ENCODE data around the gene ACRBP. TPM values are rescaled to one million over a fixed set of nuclear protein-coding genes. Genes with fewer than 3 reads are reported as not detected.

ACRBP gene
- total RNA-seq = 0.89 and 1.0 TPM in 2 replicates

GRCh38 chr12:6647083-6647604, at the start of gene ACRBP:
TSS of gene ACRBP (minus strand) at chr12:6647432. CDS start at chr12:6647366, 66 bp downstream.

GRCh38 chr12:6688999-6689882, 42.0 kb upstream of the ACRBP start, which contains the start of gene ZNF384:
TSS of gene ZNF384 (minus strand) at chr12:6689375. CDS start at chr12:6679520, 9,855 bp downstream.

GRCh38 chr12:6662906-6663742, 15.9 kb upstream of the ACRBP start, which contains the start of gene ING4:
TSS of gene ING4 (minus strand) at chr12:6663119. CDS start at chr12:6663101, 18 bp downstream.

GRCh38 chr12:6635856-6636531, 11.2 kb downstream of the ACRBP start, which contains the start of gene LPAR5:
TSS of gene LPAR5 (minus strand) at chr12:6635959. CDS start at chr12:6621248, 14,711 bp downstream.

Other genes with a start within 250 kb of the ACRBP start
- gene CD27, start 202.5 kb downstream of the ACRBP start, total RNA-seq = 0.15 TPM in 1 of 2 replicates, not detected in the other
- gene TAPBPL, start 195.4 kb downstream of the ACRBP start, total RNA-seq = 6.9 and 10.4 TPM in 2 replicates
- 3.6 and 4.5 TPM in 2 replicates for gene VAMP1, start 176.8 kb downstream of the ACRBP start, total RNA-seq
- 138 and 139 TPM in 2 replicates for gene MRPL51, start 154.2 kb downstream of the ACRBP start, total RNA-seq
- 141 and 150 TPM in 2 replicates for gene NCAPD2, start 153.3 kb downstream of the ACRBP start, total RNA-seq
- gene GAPDH, start 112.9 kb downstream of the ACRBP start, total RNA-seq = 7,240 and 8,467 TPM in 2 replicates
- 11.0 and 11.8 TPM in 2 replicates for gene IFFO1, start 91.4 kb downstream of the ACRBP start, total RNA-seq
- gene NOP2, start 79.1 kb downstream of the ACRBP start, total RNA-seq = 24.4 and 25.9 TPM in 2 replicates
- 173 and 195 TPM in 2 replicates for gene CHD4, start 40.1 kb downstream of the ACRBP start, total RNA-seq
- gene LPAR5, start 11.5 kb downstream of the ACRBP start, total RNA-seq = 0.17 TPM in 1 of 2 replicates, not detected in the other
- 28.7 TPM in 2 replicates for gene ING4, start 15.7 kb upstream of the ACRBP start, total RNA-seq
- gene ZNF384, start 41.9 kb upstream of the ACRBP start, total RNA-seq = 21.4 and 24.5 TPM in 2 replicates
- 0.17 and 0.74 TPM in 2 replicates for gene PIANP, start 53.4 kb upstream of the ACRBP start, total RNA-seq
- 95.1 and 98.9 TPM in 2 replicates for gene COPS7A, start 76.6 kb upstream of the ACRBP start, total RNA-seq
- 235 and 236 TPM in 2 replicates for gene MLF2, start 105.7 kb upstream of the ACRBP start, total RNA-seq
- gene PTMS, start 118.9 kb upstream of the ACRBP start, total RNA-seq = 146 and 275 TPM in 2 replicates
- 0.17 and 0.74 TPM in 2 replicates for gene LAG3, start 125.1 kb upstream of the ACRBP start, total RNA-seq
- gene CD4, start 142.1 kb upstream of the ACRBP start, total RNA-seq = 3.3 and 5.2 TPM in 2 replicates
- gene GPR162, start 174.4 kb upstream of the ACRBP start, total RNA-seq = 2.0 and 2.7 TPM in 2 replicates
- gene P3H3, start 181.0 kb upstream of the ACRBP start, total RNA-seq = 48.6 and 54.1 TPM in 2 replicates
- gene GNB3, start 193.5 kb upstream of the ACRBP start, total RNA-seq = 1.3 and 2.2 TPM in 2 replicates
- 103 and 118 TPM in 2 replicates for gene CDCA3, start 203.9 kb upstream of the ACRBP start, total RNA-seq
- 80.7 and 84.2 TPM in 2 replicates for gene USP5, start 204.7 kb upstream of the ACRBP start, total RNA-seq
- 1,045 and 1,081 TPM in 2 replicates for gene TPI1, start 220.1 kb upstream of the ACRBP start, total RNA-seq
- gene SPSB2, start 225.9 kb upstream of the ACRBP start, total RNA-seq = 12.6 and 15.6 TPM in 2 replicates